SK-N-SH treated with all-trans-retinoic acid at 6 μM for 48 hours (cell line): ENCODE measurements around the gene BARHL1.

ENCODE experiments used
- ATAC-seq: fragments of 200-7000 bp; cut with Tn5 transposase; 3 replicates; pipeline ENCODE4 v1.9.1; 2020; ENCODE audit warnings: mild to moderate bottlenecking, moderate library complexity
- BACH2 ChIP-seq: fragments of 250-450 bp; sonication (Bioruptor Pico); IDR thresholded peaks from 2 replicates; pipeline ENCODE4 v1.9.0; 2021; ENCODE audit warnings: mild to moderate bottlenecking, borderline replicate concordance
- ESRRG ChIP-seq: fragments of 250-450 bp; sonication (Bioruptor Pico); IDR thresholded peaks from 2 replicates; pipeline ENCODE4 v1.6.1; 2021; ENCODE audit warnings: mild to moderate bottlenecking
- ISL1 ChIP-seq: fragments of 250-450 bp; sonication (Bioruptor Pico); IDR thresholded peaks from 2 replicates; pipeline ENCODE4 v2.1.2; 2022; ENCODE audit warnings: mild to moderate bottlenecking, moderate library complexity
- OSR1 ChIP-seq: fragments of 250-450 bp; sonication (Bioruptor Pico); IDR thresholded peaks from 2 replicates; pipeline ENCODE4 v1.8.0; 2022; ENCODE audit warnings: moderate library complexity, mild to moderate bottlenecking, inconsistent platforms
- RARB ChIP-seq: fragments of 250-450 bp; sonication (Bioruptor Pico); IDR thresholded peaks from 2 replicates; pipeline ENCODE4 v1.8.0; 2021; ENCODE audit warnings: mild to moderate bottlenecking, moderate library complexity
- TCF4 ChIP-seq: fragments of 250-450 bp; sonication (Bioruptor Pico); IDR thresholded peaks from 2 replicates; pipeline ENCODE4 v1.8.0; 2021; ENCODE audit warnings: mild to moderate bottlenecking, moderate library complexity, borderline replicate concordance
- TOX ChIP-seq: fragments of 250-450 bp; sonication (Bioruptor Pico); IDR thresholded peaks from 2 replicates; pipeline ENCODE4 v1.8.0; 2021; ENCODE audit warnings: mild to moderate bottlenecking, moderate library complexity, borderline replicate concordance
- ZC3H10 ChIP-seq: fragments of 250-450 bp; sonication (Bioruptor Pico); IDR thresholded peaks from 2 replicates; pipeline ENCODE4 v1.5.1; 2021; ENCODE audit warnings: mild to moderate bottlenecking, moderate library complexity
- ZFP3 ChIP-seq: fragments of 250-450 bp; sonication (Bioruptor Pico); IDR thresholded peaks from 2 replicates; pipeline ENCODE4 v1.5.0; 2020; ENCODE audit warnings: mild to moderate bottlenecking, moderate library complexity
- ZFP30 ChIP-seq: fragments of 450-650 bp; formaldehyde crosslinking; IDR thresholded peaks from 2 replicates; pipeline ENCODE4 v1.5.0; 2022; ENCODE audit warnings: mild to moderate bottlenecking, moderate library complexity
- ZNF565 ChIP-seq: fragments of 450-650 bp; formaldehyde crosslinking; conservative IDR thresholded peaks from 2 replicates; pipeline ENCODE4 v1.5.0; 2020; ENCODE audit warnings: low read depth, mild to moderate bottlenecking, moderate library complexity
- ZNF70 ChIP-seq: fragments of 450-650 bp; formaldehyde crosslinking; IDR thresholded peaks from 2 replicates; pipeline ENCODE4 v1.5.0; 2020; ENCODE audit warnings: mild to moderate bottlenecking, moderate library complexity
- ZNF8 ChIP-seq: fragments of 450-650 bp; formaldehyde crosslinking; IDR thresholded peaks from 2 replicates; pipeline ENCODE4 v1.5.0; 2020; ENCODE audit warnings: mild to moderate bottlenecking, moderate library complexity
- TF ChIP-seq, protein P1 (sequence below): fragments of 250-450 bp; sonication (Bioruptor Pico); IDR thresholded peaks from 2 replicates; pipeline ENCODE4 v1.5.0; 2020; ENCODE audit warnings: mild to moderate bottlenecking, moderate library complexity
- TF ChIP-seq, protein P2 (sequence below): fragments of 250-450 bp; sonication (Bioruptor Pico); IDR thresholded peaks from 2 replicates; pipeline ENCODE4 v1.5.1; 2020; ENCODE audit warnings: low read depth, mild to moderate bottlenecking, moderate library complexity
- TF ChIP-seq, protein P3 (sequence below): fragments of 250-450 bp; sonication (Bioruptor Pico); IDR thresholded peaks from 2 replicates; pipeline ENCODE4 v1.8.0; 2020; ENCODE audit warnings: mild to moderate bottlenecking, moderate library complexity, borderline replicate concordance
- TF ChIP-seq, protein P4 (sequence below): fragments of 250-450 bp; sonication (Bioruptor Pico); IDR thresholded peaks from 2 replicates; pipeline ENCODE4 v1.5.1; 2021; ENCODE audit warnings: mild to moderate bottlenecking, moderate library complexity

The BARHL1 gene

DNA sequence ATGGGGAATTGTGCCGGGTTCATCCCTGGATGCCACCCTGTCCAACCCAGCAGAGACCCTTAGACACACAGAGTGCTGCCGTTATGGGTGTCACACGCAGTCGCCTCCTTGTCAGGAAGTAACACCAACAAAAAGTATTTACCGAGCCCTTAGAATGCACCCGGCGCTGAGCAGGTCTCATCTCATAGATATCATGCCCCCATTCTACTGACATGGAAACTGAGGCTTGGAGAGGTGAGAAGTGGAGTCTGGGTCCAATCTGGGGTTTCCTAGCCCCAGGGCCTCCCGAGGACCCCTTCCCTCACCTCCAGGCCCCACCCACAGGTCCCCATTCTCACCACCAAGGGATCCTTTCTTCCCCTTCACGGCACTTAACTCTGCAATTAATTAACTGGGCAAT, 36.8 kb upstream of the BARHL1 start:
- no peak for ATAC-seq
- no peak for TF ChIP-seq ZC3H10 (CRISPR knock-in tag)

DNA sequence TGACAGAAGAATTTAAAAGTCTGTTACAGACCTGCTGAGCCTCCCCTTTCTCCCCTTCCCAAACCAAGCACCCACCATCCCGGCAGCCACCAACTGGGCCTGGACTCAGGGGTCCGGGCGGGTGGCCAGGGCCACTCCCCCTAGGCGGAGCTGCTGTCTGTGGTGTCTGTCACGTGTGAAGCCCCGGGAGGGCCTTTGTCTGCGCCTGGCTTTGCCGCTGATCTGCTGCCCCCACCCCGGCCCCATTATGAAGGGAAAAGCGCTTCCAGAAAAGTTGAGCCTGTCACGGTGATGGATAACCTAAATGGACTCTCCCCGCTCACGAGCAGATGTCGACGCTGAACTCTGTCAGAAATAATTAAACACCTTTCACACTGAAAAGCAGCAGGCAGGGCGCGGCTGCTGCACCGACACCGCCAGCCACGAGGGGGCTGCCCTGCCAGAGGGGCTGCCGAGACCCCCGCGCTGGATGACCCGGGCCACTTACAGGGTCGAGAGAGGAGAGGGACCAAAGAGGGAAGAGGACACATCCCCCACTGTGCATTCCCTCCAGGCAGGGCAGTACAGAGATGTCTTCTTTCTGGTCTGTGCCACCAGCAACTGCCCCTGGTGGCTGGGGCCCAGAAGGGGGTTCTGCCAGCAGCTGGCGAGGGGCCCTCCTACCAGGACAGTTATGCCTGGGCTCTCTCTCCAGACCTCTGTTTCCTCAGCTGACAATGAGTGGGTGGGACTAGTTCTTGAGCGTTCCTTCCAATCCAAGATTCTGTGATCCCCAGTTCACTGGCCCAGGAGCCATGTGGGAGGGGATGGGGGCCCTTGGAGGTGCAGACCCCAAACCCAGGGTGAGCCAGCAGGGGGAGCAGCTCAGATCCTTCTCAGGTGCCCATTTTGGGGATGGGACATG, 36.0 kb upstream of the BARHL1 start:
- TF ChIP-seq TCF4 (CRISPR knock-in tag) (peak; percentile 54; the same call in 1 of the 2 replicates), ZFP3 (CRISPR knock-in tag) (no peak), ISL1 (CRISPR knock-in tag) (0 out of 2 replicates have a peak, but pooled peaks have one; percentile 9), ZNF70 (CRISPR knock-in tag) (no peak)
- TF ChIP-seq, protein P1, sequence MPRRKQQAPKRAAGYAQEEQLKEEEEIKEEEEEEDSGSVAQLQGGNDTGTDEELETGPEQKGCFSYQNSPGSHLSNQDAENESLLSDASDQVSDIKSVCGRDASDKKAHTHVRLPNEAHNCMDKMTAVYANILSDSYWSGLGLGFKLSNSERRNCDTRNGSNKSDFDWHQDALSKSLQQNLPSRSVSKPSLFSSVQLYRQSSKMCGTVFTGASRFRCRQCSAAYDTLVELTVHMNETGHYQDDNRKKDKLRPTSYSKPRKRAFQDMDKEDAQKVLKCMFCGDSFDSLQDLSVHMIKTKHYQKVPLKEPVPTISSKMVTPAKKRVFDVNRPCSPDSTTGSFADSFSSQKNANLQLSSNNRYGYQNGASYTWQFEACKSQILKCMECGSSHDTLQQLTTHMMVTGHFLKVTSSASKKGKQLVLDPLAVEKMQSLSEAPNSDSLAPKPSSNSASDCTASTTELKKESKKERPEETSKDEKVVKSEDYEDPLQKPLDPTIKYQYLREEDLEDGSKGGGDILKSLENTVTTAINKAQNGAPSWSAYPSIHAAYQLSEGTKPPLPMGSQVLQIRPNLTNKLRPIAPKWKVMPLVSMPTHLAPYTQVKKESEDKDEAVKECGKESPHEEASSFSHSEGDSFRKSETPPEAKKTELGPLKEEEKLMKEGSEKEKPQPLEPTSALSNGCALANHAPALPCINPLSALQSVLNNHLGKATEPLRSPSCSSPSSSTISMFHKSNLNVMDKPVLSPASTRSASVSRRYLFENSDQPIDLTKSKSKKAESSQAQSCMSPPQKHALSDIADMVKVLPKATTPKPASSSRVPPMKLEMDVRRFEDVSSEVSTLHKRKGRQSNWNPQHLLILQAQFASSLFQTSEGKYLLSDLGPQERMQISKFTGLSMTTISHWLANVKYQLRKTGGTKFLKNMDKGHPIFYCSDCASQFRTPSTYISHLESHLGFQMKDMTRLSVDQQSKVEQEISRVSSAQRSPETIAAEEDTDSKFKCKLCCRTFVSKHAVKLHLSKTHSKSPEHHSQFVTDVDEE (CRISPR knock-in tag): peak; percentile 41
- peak; percentile 80 for ATAC-seq

DNA sequence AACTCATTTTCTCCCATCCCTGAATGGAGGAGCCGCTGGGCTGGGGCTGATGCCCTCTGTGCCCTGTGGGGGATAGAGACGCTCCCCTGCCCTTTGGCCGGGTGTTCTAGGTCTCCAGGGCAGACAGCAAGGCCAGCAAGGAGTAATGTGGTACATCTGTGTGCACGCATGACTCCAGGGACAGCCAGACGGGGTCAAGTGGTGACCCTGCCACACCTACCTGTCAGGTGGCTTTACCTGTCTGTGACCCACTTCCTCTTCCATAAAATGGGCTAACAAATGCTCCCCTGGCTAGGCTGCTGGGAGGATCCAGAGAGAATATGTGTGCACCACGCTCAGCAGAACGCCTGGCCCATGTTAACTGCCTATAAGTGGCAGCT, 35.4 kb upstream of the BARHL1 start:
- ATAC-seq: no peak
- TF ChIP-seq ZNF565 (CRISPR knock-in tag) (no peak), ZFP3 (CRISPR knock-in tag) (no peak), ZFP30 (CRISPR knock-in tag) (no peak), OSR1 (CRISPR knock-in tag) (no peak), ESRRG (CRISPR knock-in tag) (no peak), TOX (CRISPR knock-in tag) (no peak), TCF4 (CRISPR knock-in tag) (no peak), ZC3H10 (CRISPR knock-in tag) (no peak), BACH2 (CRISPR knock-in tag) (no peak), ZNF8 (CRISPR knock-in tag) (no peak), ISL1 (CRISPR knock-in tag) (no peak), RARB (CRISPR knock-in tag) (no peak)
- TF ChIP-seq, protein P1 (CRISPR knock-in tag): no peak
- TF ChIP-seq, protein P2, sequence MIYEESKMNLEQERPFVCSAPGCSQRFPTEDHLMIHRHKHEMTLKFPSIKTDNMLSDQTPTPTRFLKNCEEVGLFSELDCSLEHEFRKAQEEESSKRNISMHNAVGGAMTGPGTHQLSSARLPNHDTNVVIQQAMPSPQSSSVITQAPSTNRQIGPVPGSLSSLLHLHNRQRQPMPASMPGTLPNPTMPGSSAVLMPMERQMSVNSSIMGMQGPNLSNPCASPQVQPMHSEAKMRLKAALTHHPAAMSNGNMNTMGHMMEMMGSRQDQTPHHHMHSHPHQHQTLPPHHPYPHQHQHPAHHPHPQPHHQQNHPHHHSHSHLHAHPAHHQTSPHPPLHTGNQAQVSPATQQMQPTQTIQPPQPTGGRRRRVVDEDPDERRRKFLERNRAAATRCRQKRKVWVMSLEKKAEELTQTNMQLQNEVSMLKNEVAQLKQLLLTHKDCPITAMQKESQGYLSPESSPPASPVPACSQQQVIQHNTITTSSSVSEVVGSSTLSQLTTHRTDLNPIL (CRISPR knock-in tag): no peak
- TF ChIP-seq, protein P3, sequence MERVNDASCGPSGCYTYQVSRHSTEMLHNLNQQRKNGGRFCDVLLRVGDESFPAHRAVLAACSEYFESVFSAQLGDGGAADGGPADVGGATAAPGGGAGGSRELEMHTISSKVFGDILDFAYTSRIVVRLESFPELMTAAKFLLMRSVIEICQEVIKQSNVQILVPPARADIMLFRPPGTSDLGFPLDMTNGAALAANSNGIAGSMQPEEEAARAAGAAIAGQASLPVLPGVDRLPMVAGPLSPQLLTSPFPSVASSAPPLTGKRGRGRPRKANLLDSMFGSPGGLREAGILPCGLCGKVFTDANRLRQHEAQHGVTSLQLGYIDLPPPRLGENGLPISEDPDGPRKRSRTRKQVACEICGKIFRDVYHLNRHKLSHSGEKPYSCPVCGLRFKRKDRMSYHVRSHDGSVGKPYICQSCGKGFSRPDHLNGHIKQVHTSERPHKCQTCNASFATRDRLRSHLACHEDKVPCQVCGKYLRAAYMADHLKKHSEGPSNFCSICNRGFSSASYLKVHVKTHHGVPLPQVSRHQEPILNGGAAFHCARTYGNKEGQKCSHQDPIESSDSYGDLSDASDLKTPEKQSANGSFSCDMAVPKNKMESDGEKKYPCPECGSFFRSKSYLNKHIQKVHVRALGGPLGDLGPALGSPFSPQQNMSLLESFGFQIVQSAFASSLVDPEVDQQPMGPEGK (CRISPR knock-in tag): no peak
- TF ChIP-seq, protein P4, sequence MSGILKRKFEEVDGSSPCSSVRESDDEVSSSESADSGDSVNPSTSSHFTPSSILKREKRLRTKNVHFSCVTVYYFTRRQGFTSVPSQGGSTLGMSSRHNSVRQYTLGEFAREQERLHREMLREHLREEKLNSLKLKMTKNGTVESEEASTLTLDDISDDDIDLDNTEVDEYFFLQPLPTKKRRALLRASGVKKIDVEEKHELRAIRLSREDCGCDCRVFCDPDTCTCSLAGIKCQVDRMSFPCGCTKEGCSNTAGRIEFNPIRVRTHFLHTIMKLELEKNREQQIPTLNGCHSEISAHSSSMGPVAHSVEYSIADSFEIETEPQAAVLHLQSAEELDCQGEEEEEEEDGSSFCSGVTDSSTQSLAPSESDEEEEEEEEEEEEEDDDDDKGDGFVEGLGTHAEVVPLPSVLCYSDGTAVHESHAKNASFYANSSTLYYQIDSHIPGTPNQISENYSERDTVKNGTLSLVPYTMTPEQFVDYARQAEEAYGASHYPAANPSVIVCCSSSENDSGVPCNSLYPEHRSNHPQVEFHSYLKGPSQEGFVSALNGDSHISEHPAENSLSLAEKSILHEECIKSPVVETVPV: no peak
